Adrenal gland (tissue), 5 donors: ENCODE data around the gene RAD51B.
"Not testable (repeated sequence)": the region's sequence is repeated elsewhere in the genome, so short reads cannot be mapped to it uniquely, and the experiment has no call there.

ENCODE experiments used
- CTCF ChIP-seq, 6 experiments: fragments of 450-650 bp in 4 of 6; fragments of 200-600 bp in 2 of 6; sonication (generic) in 1 of 6; IDR thresholded peaks; 1 replicate in 5 of 6; 2 replicates in 1 of 6; pipeline versions ENCODE4 v1.5.1 to v1.8.0; 2016 to 2021; ENCODE audit warnings: antibody characterized with exemption in 6 of 6, mild to moderate bottlenecking in 2 of 6, moderate library complexity in 1 of 6
- POLR2A ChIP-seq, 2 donors: fragments of 450-650 bp; IDR thresholded peaks; one replicate each; pipeline ENCODE4 v1.6.1; 2017; ENCODE audit warnings: antibody characterized with exemption in 2 of 2, mild to moderate bottlenecking in 2 of 2, moderate library complexity in 1 of 2
- donor health status: DM: no; HTN: no; CAD: no.

GRCh38 chr14:68662826-68663225, 843.2 kb downstream of the RAD51B start:
- not testable (repeated sequence) for TF ChIP-seq CTCF, POLR2A (IDR thresholded peaks at IDR 0.05)
